ENCODE measurements around the gene FLVCR2. TPM values are rescaled to one million over a fixed set of nuclear protein-coding genes. Genes with fewer than 3 reads are reported as not detected.

FLVCR2 gene
- total and polyA plus RNA-seq, 2 of the 13 experiments (the other 11 are each of a cell fraction or from before 2014, with no cell fraction given), result 9.9 to 10.5 TPM

DNA sequence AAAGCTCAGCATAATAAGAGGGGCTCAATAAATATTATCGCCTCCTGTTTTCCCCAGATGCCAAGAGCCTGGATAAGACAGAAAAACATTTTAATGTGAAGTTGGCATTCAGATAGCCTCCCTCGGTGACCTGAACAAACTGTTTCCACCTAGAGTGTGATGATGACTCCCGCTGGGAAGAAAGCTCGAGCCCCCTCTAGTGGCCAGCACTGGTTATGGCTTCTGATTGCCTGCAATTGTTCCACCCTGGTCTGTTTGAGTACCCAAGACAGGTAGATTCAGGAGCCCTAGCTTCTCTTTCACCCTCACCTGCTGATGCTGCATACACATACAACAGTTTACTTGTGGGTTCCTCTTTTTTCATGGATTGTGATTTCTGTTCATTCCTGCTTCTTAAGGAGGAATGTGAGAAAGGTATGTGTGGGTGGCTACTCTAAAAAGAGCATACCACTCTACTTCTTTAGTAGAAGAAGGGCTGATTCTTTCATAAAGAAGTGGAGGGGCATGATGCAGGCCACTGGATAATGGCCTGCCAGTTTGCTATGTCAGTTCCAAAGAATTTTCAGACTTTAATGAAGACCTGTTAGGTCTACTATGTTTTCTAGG, 75.8 kb downstream of the FLVCR2 start (continued):
- TF ChIP-seq, protein P1, sequence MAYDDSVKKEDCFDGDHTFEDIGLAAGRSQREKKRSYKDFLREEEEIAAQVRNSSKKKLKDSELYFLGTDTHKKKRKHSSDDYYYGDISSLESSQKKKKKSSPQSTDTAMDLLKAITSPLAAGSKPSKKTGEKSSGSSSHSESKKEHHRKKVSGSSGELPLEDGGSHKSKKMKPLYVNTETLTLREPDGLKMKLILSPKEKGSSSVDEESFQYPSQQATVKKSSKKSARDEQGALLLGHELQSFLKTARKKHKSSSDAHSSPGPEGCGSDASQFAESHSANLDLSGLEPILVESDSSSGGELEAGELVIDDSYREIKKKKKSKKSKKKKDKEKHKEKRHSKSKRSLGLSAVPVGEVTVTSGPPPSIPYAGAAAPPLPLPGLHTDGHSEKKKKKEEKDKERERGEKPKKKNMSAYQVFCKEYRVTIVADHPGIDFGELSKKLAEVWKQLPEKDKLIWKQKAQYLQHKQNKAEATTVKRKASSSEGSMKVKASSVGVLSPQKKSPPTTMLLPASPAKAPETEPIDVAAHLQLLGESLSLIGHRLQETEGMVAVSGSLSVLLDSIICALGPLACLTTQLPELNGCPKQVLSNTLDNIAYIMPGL (CRISPR knock-in tag; IDR thresholded peaks at IDR 0.05; ENCODE audit: borderline replicate concordance in 1 of 2, low read depth in 1 of 2), result 0 out of 4 replicates have a peak, but pooled peaks have one; percentile 26 to 53
- TF ChIP-seq CC2D1A (CRISPR knock-in tag; IDR thresholded peaks at IDR 0.05), result no peak
- no peak for TF ChIP-seq ZNF292 (CRISPR knock-in tag; IDR thresholded peaks at IDR 0.05; ENCODE audit: borderline replicate concordance, low read depth)
- TF ChIP-seq, protein P2, sequence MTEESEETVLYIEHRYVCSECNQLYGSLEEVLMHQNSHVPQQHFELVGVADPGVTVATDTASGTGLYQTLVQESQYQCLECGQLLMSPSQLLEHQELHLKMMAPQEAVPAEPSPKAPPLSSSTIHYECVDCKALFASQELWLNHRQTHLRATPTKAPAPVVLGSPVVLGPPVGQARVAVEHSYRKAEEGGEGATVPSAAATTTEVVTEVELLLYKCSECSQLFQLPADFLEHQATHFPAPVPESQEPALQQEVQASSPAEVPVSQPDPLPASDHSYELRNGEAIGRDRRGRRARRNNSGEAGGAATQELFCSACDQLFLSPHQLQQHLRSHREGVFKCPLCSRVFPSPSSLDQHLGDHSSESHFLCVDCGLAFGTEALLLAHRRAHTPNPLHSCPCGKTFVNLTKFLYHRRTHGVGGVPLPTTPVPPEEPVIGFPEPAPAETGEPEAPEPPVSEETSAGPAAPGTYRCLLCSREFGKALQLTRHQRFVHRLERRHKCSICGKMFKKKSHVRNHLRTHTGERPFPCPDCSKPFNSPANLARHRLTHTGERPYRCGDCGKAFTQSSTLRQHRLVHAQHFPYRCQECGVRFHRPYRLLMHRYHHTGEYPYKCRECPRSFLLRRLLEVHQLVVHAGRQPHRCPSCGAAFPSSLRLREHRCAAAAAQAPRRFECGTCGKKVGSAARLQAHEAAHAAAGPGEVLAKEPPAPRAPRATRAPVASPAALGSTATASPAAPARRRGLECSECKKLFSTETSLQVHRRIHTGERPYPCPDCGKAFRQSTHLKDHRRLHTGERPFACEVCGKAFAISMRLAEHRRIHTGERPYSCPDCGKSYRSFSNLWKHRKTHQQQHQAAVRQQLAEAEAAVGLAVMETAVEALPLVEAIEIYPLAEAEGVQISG (CRISPR knock-in tag; IDR thresholded peaks at IDR 0.05), result peak; percentile 36; the same call in 1 of the 2 replicates
- TF ChIP-seq XRCC5 (optimal IDR thresholded peaks at IDR 0.05; ENCODE audit: low read length), result peak; percentile 28
- TF ChIP-seq ZNF766 (CRISPR knock-in tag; IDR thresholded peaks at IDR 0.05; ENCODE audit: borderline replicate concordance), result no peak
- TF ChIP-seq HOXA5 (CRISPR knock-in tag; IDR thresholded peaks at IDR 0.05), result 0 out of 2 replicates have a peak, but pooled peaks have one; percentile 23
- TF ChIP-seq THRA (CRISPR knock-in tag; IDR thresholded peaks at IDR 0.05; ENCODE audit: borderline replicate concordance), result peak; percentile 52; the same call in 1 of the 2 replicates
- TF ChIP-seq NBN (conservative IDR thresholded peaks at IDR 0.05), result no peak
- 0 out of 2 replicates have a peak, but pooled peaks have one; percentile 75 for TF ChIP-seq KDM3A (CRISPR knock-in tag; IDR thresholded peaks at IDR 0.05; ENCODE audit: low read depth)
- no peak for TF ChIP-seq CHCHD3 (CRISPR knock-in tag; IDR thresholded peaks at IDR 0.05)
- no peak for TF ChIP-seq ZNF484 (CRISPR knock-in tag; IDR thresholded peaks at IDR 0.05; ENCODE audit: borderline replicate concordance, low read depth)
- TF ChIP-seq SP4 (CRISPR knock-in tag; IDR thresholded peaks at IDR 0.05), result no peak
- no peak for TF ChIP-seq ZNF678 (CRISPR knock-in tag; IDR thresholded peaks at IDR 0.05)
- TF ChIP-seq MLXIP (CRISPR knock-in tag; IDR thresholded peaks at IDR 0.05; ENCODE audit: borderline replicate concordance), result no peak
- TF ChIP-seq, protein P3, sequence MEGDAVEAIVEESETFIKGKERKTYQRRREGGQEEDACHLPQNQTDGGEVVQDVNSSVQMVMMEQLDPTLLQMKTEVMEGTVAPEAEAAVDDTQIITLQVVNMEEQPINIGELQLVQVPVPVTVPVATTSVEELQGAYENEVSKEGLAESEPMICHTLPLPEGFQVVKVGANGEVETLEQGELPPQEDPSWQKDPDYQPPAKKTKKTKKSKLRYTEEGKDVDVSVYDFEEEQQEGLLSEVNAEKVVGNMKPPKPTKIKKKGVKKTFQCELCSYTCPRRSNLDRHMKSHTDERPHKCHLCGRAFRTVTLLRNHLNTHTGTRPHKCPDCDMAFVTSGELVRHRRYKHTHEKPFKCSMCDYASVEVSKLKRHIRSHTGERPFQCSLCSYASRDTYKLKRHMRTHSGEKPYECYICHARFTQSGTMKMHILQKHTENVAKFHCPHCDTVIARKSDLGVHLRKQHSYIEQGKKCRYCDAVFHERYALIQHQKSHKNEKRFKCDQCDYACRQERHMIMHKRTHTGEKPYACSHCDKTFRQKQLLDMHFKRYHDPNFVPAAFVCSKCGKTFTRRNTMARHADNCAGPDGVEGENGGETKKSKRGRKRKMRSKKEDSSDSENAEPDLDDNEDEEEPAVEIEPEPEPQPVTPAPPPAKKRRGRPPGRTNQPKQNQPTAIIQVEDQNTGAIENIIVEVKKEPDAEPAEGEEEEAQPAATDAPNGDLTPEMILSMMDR (CRISPR knock-in tag; IDR thresholded peaks at IDR 0.05), result peak; percentile 93
- TF ChIP-seq SALL1 (CRISPR knock-in tag; IDR thresholded peaks at IDR 0.05), result 0 out of 2 replicates have a peak, but pooled peaks have one; percentile 34
- no peak for TF ChIP-seq ZMAT3 (CRISPR knock-in tag; conservative IDR thresholded peaks at IDR 0.05)

Data from HepG2 (cell line).